RWPE1 (cell line): ENCODE results near the gene ALS2CL.
A peak's percentile ranks its signal among the peaks of the same experiment; 100 is the strongest.

Source experiments
- CTCF ChIA-PET: fragments of 350-600 bp; sonication (Branson Sonifier 250); formaldehyde crosslinking; extraction: SDS; loops from one replicate; lab custom pipeline; 2021; lab: Yijun Ruan, JAX
- POLR2A ChIA-PET: fragments of 400-600 bp; formaldehyde crosslinking; extraction: SDS; loops from one replicate; lab custom pipeline; 2020; ENCODE audit warnings: antibody characterized with exemption; ENCODE audit not compliant: low non-redundant PET; lab: Yijun Ruan, JAX
- DNase-seq: peaks from one replicate; pipeline ENCODE4 v3.0.0; 2012; ENCODE audit warnings: low spot score
- H3K27ac ChIP-seq: fragments of 450-650 bp; 2 replicates; pipeline ENCODE4 v1.5.1; 2017
- TF ChIP-seq, protein P1 (sequence below): fragments of 450-650 bp; conservative IDR thresholded peaks from 2 replicates; pipeline ENCODE4 v1.5.1; 2017; ENCODE audit warnings: low read depth, mild to moderate bottlenecking

The ALS2CL gene

DNA sequence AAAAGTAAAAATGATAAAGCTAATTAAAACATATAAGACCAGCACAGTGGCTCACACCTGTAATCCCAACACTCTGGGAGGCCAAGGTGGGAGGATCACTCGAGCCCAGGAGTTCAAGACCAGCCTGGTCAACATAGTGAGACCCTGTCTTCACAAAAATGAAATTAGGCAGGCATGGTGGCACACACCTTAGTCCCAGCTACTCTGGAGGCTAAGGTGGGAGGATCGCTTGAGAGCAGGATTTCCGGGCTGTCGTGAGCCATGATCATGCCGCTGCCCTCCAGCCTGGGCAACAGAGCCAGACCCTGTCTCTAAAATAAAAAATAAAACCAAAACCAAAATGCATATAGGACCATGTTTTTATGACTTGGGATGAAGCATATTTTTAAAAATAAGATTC lies 29.0 kb upstream of the ALS2CL start:
- CTCF ChIA-PET: no interaction called here
- POLR2A ChIA-PET: no interaction called here
- TF ChIP-seq, protein P1, sequence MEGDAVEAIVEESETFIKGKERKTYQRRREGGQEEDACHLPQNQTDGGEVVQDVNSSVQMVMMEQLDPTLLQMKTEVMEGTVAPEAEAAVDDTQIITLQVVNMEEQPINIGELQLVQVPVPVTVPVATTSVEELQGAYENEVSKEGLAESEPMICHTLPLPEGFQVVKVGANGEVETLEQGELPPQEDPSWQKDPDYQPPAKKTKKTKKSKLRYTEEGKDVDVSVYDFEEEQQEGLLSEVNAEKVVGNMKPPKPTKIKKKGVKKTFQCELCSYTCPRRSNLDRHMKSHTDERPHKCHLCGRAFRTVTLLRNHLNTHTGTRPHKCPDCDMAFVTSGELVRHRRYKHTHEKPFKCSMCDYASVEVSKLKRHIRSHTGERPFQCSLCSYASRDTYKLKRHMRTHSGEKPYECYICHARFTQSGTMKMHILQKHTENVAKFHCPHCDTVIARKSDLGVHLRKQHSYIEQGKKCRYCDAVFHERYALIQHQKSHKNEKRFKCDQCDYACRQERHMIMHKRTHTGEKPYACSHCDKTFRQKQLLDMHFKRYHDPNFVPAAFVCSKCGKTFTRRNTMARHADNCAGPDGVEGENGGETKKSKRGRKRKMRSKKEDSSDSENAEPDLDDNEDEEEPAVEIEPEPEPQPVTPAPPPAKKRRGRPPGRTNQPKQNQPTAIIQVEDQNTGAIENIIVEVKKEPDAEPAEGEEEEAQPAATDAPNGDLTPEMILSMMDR: no peak
- H3K27ac ChIP-seq: no peak overlapping the region
- no peak for DNase-seq

GRCh38 chr3:46721009-46721408 lies 27.5 kb upstream of the ALS2CL start:
- TF ChIP-seq, protein P1: no peak
- no peak for DNase-seq
- POLR2A ChIA-PET: no interaction called here
- H3K27ac ChIP-seq: no peak overlapping the region
- CTCF ChIA-PET: no interaction called here

- CTCF ChIA-PET: no interaction called here
- DNase-seq: no peak
- no peak overlapping the region for H3K27ac ChIP-seq
- TF ChIP-seq, protein P1: no peak
- POLR2A ChIA-PET: no interaction called here
These were observed 26.3 kb upstream of the ALS2CL start for GRCh38 chr3:46719735-46720271.

GRCh38 chr3:46719044-46719565 lies 25.6 kb upstream of the ALS2CL start:
- ChIA-PET POLR2A (no interaction called here), CTCF (no interaction called here)
- H3K27ac ChIP-seq: no peak overlapping the region
- TF ChIP-seq, protein P1: no peak
- DNase-seq: no peak

GRCh38 chr3:46717447-46718231 lies 24.2 kb upstream of the ALS2CL start, which contains the start of gene PRSS50:
Gene PRSS50 (minus strand): TSS chr3:46717869. CDS start chr3:46717824, 45 bp downstream.
- TF ChIP-seq, protein P1: peak; percentile 16; the same call in 1 of the 2 replicates
- no peak within 1 kb of the TSS for H3K27ac ChIP-seq
- ChIA-PET POLR2A (no interaction called here), CTCF (interaction anchor here (0.5 kb wide), 1 partner anchor 177 kb away, joined by 3 read pairs; no protein-coding TSS in a partner anchor)
- no peak for DNase-seq
